Suppressor macrophage (primary cell): ENCODE data around the gene RAB25.

Experiments
- DNase-seq, 4 experiments: peaks; one replicate each; pipeline ENCODE4 v3.0.0-alpha.2; 2020 to 2022

RAB25 gene

DNA sequence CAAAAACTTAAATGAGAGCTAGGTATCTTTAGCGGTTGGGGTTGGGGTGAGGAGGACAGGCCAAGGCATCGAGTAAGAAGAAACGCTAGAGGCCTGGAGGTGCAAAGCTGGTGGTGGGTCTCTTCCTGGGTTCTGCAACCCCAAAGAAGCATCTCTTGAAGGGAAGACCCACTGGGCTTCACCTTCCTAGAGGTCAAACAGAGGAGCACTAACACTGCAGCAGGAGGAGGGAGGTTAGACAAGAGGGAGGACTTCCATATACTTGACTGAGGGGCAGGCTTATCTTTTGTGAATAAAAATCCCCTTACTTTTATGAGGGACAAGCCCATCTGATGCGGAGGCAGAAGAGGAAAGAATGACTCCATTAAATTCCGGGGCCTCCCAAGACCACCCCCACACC is 18.8 kb downstream of the RAB25 start:
- no peak for DNase-seq

DNA sequence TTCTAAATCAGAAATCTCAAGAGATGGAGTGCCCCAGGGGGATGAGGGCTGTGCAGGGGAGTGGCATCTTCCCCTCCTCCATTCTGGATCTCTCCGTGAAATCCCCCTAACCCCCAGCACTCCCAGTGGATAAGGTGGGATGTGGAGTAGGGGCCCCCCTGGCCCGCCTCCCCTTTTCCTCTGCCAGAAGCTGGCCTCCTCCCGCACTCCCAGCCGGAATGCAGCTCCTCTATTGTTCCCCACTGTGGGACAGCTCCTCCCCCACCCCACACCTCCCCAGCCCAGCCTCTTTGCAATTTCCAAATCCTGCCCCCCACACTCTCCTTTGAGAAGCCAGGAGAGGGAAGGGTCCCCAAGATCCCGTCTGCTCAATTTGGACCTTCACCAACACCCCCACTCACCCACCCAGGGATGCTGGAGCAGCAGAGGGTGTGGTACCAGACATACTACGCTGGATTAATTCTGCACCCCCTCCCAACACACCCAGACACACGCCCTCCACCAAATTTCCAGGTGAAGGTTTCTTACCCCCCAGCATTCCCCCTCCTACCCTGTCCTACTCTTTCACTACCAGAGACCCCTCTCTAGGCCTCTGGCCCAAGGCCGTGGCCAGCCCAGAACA is 19.4 kb downstream of the RAB25 start:
- DNase-seq: no peak

DNA sequence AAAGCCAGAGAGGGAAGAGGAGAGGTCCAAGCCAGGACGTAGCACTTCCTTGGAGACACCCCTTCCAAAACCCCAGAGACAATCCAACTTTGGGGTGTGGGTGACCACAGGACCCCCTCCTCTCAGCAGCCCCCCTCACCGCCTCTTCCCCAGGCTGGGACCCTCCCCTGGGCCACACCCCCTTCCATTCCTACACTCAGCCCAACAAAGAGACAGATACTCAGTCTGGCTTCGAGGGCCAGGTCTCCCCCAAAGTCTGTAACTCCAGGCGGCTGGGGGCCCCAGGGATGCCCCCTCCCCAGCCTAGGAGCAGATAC is 19.9 kb downstream of the RAB25 start:
- no peak for DNase-seq

DNA sequence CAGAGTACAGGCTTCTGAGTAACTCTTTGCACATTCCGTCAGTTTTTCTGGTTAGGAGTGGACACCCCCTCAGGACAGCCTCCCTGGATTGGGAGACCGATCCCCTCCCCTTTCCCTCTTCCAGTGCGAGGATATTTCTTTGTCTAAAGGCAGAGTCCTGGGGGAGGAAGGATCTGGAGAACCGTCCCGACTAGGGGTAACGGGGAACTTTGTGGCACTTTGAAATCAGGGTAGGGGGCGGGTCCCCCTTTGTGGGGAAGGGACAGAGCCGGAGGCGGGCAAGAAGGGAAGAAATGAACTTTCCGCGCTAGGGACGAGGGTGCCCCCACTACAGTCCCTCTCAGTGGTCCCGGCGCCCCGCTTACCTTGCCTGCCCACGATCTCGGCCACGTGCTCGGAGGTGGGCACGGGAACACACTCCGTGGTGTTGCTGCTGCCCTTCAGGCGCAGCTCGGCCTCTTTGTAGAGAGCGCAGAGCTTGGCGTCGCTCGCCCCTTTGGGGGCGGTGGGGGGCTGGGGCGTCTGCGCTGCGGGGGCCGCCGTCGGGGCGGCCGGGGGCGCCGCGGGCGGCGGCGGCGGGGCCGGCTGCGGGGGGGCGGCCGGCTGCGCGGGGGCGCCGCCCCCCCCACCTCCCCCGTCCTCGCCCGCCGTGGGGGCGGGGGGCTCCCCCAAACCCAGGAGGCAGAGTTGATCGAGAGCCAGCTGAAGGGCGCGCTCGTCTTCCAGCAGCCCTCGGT is 20.4 kb downstream of the RAB25 start:
- DNase-seq: no peak

DNA sequence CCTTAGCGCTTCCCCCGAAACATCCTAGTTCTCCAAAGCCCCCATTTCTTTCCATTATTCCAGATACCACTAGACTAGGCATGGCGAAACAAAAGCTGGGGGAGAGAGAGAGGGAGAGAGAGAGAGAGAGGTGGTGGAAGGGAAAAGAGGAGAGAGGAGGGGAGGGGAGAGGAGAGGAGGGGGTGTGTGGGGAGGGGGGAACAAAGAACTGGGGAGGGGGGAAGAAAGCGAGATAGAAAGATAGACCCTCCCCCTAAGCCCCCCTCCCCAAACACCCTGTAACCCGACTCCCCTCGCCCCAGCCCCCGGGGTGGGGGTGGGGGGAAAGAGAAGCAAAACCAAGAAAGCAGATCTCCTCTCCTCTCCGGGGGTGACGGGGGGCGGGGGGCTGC is 21.0 kb downstream of the RAB25 start:
- no peak for DNase-seq

DNA sequence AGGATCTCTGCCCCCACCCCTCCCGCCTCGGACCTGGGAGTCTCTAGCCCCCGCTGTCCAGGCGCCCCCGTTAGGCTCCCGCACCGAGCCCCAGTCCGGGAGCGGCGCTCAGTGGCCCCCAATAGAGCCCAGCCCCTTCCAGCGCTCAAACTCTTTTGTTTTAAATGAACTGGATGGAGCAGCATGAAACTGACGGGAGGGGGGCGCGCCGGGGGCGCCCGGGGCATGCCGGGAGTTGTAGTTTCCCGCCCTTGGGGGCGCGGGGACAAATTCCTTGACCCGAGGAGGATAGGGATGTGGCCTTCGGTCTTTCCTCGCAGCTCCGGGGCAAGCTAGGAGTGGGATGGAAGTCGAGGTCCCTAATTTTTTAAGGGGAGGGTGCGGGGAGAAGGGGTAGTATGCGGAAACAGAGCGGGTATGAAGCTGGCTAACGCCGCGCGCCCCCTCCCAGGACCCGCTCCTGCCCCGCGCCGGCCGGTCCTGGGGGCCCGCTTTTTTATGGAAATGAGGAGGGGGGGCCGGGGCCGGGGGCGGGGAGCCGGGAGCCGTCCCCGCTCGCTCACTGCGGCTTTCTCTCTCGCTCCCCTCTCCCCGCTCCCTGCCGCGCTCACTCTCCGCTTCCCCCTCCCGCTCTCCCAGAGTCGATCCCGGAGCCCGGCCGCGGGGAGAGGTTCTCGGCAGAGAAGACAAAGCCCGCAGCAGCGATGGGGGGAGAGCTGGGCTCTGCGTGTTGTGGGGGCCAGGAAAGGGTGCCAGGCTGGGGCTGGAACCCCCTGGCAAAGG is 21.5 kb downstream of the RAB25 start, which contains the start of gene MEX3A:
TSS of gene MEX3A (minus strand) at position 157 of the 783 bp plus-strand sequence. CDS start 467 bp downstream, outside the sequence.
- DNase-seq: peak; percentile 59 to 83 (median 70)

DNA sequence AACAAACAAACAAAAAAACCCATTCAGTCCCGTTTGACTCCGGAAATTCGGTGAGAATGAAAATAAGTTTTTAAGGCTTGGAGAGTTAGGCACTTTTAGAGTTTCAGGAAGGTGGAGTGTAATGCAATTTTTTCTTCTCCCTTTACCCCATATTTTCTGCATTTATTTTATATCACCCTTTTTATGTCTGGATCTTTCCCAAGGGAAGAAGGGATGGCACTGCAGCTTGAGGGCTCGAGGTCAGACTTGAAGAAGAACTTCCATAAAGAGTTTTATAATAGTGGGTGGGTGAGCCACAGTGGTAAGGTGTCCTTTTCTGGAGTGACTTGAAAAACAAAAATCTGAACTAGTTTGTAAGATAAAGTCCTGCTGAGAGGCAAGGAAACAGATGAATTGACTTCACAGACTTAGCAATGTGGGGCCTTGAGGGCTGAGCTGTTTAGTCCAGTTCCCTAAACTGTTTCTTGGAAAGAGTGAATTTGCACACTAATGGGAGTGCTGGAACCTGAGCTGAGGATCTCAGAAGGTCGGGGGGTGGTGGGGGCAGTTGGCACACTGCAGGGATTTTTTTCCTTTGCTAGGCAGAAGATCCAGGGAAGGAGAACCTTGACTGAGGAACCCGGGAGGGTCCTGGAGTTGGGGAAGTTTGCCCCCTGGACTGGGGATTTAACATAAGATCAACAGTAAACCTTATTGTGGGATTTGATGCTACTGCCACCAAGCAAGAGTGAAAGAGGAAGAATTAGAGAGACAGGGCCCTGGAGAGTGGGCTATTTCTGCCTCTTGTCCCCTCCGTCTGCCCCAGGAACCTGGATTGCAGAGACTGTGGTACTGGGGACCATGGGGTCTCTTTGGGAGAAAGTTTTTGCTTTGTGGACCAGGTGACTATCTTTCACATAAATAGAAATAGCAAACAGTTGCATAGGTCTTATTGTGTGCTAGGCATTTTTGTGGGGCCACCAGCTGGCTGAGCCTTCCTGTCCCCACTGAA is 23.1 kb downstream of the RAB25 start:
- peak in 2 of 4 experiments; percentile 18 to 30 for DNase-seq

DNA sequence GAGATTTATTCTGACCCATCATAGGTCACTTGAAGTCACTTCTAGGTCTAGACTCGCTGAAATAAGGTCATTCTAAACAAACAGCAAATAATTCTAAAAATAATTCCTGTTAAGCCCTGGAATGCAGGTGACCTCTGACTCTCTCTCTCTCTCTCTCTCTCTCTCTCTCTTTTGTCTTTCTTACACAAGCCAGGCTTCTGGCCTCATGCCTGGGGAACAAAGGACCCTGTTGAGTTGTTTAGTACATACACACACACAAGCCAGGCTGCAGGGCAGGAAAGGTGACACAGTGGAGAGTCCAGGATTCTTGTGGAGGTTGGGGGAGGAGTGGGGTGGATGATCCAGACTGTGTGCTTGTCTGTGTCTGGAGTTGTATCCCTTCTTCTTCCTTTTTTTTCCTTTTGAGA is 25.3 kb downstream of the RAB25 start:
- DNase-seq: no peak

DNA sequence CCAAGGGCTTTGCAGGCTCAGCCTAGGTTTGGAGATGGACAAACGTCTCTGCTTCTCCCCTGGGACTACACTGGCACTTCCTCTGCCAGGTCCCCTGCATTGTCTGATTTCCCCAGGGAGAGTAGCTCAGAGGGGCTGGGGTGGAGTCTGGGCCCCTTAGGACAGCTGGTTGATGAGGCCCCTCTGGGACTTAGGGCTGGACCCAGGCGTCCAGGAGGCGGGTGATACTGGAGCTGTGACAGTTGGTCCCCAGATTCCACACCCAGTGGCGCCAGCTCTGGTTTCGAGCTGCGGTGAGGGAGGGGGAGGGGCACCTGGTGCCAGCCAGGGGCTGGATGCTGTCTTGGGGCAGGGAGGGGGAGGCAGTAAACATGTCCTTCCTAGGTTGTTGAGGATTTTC is 28.7 kb downstream of the RAB25 start:
- DNase-seq: peak in 1 of 4 experiments; percentile 32

DNA sequence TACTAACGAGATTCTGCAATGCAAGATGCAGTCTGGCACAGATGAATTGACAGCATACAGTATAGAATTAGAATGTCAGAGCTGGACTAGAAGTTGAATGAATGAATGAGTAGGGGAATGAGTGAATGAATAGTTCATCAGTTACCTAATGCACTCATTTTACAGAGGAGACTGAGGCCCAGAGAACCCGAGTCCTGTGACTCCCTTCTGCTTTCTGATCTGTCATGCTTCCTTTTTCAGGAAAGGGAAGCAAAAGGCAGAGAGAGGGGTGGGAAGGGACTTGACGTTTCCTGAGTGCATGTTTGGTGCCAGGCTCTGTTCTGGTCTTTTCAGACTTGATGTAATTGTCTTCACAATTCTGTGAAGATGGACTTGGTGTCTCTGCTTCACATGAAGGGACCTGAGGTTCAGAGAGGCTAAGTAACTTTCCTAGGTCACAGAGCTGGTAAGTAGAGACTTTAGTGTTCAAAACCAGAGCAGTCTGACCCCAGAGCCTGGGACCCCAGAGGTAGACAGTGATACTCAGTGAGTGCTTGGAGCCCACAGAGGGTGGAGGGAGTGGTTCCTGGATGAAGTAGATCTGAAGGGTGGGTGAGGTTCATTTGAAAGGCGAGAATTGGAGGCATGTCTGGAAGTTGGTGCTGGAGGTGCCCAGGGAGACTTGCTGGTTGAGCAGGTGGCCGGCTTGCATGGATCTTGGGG is 29.3 kb downstream of the RAB25 start:
- DNase-seq: peak; percentile 85 to 95 (median 92)

DNA sequence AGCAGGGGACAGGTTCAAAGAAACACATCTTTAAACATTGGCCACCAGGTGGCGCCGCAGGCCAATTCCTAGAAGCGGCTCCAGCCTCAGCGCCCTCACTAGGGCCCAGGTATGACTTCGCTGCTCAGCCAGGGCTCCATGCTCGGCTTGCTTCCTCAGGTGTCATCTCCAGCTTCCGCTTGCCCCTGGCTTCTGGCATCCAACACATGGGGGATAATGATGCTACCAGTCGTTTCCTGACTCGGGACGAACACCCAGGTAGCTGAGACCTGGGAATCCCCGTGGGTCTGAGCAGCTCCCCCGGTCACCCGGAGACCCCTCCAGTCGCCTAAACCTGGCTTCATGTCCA is 29.9 kb downstream of the RAB25 start:
- peak; percentile 85 to 94 (median 92) for DNase-seq

DNA sequence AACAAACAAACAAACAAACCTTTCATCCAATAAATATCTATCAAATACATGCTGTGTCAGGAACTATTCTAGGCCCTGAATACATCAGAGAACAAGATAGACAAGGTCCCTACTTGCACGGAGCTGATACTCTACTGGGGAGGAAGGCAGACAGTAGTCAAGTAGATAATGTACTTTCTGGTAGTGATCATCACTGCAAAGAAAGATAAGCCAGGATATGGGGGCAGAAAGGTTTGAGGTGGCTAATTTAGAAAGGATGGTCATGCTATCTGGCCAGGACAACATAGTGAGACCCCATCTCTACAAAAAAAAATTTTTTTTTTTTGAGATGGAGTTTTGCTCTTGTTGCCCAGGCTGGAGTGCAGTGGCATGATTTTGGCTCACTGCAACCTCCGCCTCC is 30.6 kb downstream of the RAB25 start:
- DNase-seq: no peak

DNA sequence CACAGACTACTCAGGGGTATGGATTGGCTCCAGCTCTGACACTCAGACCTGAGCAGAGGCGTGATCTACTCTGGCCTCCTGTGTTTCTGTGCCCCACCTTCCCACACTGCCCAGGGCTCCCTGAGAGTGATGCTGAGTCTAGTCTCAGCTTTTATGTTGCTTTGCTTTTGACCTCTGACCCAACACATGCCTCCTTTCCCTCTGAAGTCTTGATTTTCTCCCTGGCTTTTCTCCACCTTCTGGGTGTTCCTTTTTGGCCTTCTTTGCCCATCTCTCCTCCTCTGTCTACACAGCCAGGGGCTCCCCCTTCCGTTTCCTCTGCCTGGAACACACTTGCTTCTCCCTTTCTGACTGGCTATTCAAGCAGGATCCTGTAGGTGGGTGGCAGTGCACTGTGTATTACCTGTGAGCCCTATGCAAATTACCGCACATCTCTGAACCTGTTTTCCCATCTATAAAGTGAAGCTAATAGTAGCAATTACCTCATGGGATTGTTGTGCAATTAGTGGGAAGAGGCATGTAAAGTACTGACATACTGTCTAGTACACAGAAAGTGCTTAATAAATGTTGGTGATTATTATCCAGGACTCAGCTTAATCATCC is 35.0 kb downstream of the RAB25 start:
- peak in 3 of 4 experiments; percentile 39 to 46 (median 43) for DNase-seq

DNA sequence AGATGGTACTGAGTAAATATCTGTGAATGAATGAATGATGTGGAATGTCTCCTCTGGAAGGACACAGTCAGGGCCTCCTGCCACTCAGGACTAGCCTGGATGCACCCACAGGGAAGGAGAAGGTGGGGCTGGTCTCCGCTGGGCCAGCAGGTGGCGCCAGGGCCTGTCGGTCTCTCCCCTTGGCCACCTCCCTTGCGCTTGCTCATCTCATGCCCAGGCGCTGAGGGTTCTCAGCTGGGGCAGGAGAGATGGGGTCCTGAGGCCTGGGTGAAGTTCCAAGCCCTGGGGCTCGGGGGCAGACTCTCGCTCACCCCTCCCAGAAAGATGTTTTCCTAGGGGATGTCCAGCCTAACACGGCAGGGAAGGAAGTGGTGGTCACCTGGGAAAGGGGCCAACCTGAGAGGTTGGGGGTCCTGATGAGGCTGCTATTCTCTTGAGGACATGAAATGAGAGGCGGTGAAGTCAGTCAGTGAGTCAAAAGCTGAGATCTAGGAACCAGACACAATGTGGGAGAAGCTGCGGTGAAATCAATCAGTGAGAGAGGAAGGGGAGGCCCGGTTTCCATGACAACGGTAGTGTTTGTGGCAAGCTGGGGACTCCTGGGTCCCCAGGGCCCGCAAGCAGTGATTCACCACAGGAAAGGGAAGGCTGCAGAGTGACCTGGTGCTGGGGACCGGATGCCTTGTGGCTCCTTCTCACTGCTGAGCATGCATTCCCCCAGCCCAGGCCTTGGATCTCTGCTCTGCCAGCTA is 35.9 kb downstream of the RAB25 start:
- peak; percentile 88 to 94 (median 92) for DNase-seq

DNA sequence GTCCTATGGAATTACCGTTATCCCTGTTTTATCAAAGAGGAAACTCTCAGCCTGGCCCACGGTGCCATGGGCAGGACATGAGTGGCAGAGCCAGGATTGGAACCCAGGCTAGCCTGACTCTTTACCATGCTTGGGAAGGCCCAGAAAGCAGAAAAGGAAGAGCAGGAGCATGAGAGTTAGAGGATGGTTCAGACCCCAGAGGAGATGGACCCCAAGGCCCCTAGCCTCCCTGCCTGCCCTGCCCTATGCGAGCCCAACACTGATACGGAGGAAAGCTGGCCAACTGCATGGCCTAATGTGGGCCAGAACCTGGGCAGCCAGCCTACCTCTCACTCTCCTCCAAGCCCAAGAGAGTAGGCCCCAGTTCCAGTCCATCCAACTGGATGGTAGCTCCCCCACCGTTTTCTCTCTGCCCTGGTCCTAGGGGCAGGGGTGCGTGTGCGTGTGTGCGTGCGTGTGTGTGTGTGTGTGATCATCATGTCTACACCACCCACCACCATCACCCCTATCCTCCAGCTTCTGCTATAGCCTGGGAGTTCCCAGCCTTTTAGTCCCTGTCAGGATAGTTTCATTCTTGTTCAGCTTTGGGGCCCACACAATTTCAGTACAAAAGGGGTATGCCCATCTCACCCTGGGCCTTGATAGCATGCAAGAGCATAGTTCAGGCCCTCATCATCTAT is 36.7 kb downstream of the RAB25 start:
- peak in 1 of 4 experiments; percentile 30 for DNase-seq

DNA sequence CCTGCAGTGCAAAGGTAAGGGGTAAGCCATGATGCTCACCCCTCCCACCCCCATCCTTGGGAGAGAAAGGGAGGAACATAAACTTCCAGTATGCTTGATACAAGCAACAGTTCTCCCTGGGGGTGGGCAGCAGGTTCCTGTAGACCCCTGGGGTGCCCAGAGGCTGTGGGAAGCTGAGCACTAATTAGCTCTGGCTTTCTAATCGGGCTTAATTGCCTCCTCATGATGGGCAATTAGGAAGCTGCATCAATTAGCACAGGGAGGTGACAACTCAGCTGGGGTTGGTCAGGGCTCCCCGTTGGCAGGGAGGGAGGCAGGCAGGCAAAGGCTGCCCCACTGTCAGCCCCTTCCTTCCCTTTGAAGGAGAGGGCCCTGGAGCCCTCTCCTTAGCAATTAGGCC is 37.8 kb downstream of the RAB25 start:
- DNase-seq: no peak

DNA sequence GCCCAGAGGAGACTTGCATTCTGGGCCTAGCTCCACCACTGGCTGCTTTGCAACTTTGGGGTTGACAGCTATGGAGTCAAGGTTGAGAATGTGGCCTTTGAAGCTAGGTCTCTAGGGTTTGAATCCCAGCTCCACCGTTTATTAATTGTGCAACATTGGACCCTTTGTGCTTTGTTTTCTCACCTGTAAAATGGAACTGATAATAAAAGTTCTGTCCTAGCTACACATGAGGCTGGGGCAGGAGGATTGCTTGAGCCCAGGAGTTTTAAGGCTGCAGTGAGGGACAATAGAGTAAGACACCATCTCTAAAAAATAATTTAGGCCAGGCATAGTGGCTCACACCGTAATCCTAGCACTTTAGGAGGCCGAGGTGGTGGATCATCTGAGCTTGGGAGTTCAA is 38.3 kb downstream of the RAB25 start:
- no peak for DNase-seq

DNA sequence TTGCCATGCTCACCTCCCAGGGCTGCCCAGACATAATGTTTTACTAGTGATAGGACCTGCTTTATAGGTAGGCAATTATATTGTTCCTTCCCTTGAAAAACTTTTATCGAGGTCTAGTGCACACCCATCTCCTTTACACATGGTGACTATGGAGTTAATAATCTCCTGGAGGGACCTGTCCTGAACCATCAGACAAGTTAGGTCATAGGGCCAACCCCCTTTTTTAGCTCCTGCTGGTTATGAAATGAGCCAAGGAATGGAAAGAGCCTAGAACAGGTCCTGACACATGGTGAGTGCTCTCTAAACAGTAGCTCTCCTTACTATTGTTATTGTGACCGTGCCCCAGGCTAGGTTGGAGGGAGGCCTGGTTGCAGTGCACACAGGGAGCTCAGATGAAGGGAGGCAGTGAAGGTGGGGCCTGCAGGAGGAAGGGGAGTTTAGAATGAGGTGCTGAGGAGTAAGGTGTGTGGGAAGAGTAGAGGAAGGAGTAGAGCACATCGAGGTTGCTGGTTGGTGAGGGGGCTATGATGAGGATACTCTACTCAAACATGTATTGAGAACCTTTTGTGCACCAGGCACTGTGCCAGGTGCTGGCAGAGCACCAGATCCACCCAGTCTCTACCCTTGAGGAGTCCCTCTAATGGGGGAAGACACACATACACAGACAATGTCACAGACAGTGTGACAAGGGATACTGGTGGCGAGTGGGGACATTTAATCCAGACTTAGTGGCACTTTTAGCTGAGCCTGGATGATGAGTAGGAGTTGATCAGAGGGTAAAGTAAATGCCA is 39.4 kb downstream of the RAB25 start:
- no peak for DNase-seq

DNA sequence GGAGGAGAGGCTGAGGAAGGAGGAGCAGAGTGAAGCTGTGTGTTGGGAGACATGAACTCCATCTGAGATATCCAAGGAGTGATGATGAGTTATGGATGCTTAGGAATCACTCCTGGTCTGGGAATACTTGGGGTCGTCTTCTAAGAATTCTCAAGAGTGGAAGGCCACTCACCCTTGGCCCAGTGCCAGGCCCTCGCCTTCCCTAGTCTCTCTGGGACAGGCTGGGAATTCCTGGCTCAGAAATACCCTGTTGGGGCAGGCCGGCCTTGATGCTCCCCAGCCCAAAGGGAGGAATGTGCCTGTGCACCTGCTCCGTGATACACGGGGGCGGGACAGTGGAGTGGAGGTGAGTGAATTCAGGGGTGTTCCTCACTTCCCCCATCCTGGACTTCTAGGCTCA is 40.9 kb downstream of the RAB25 start:
- DNase-seq: no peak
